Transverse colon (tissue), 4 donors: ENCODE measurements around the gene ZNF672. TPM values are rescaled to one million over a fixed set of nuclear protein-coding genes. Genes with fewer than 3 reads are reported as not detected.

Experiments used
- DNase-seq: peaks from one replicate; pipeline ENCODE4 v3.0.0-alpha.2; 2019
- H3K27ac ChIP-seq, 4 donors: fragments of 200-600 bp; sonication (generic); 2 replicates each; pipeline ENCODE4 v1.5.1; 2016 to 2018; ENCODE audit warnings: inconsistent platforms in 4 of 4
- H3K27me3 ChIP-seq: fragments of 200-600 bp; sonication (generic); 2 replicates; pipeline ENCODE4 v1.5.1; 2017; ENCODE audit warnings: inconsistent platforms
- H3K36me3 ChIP-seq, 4 donors: fragments of 200-600 bp; sonication (generic); 2 replicates each; pipeline ENCODE4 v1.5.1; 2017 to 2019; ENCODE audit warnings: inconsistent platforms in 4 of 4
- H3K4me1 ChIP-seq, 4 donors: fragments of 200-600 bp; sonication (generic); 2 replicates each; pipeline ENCODE4 v1.5.1; 2017 to 2020; ENCODE audit warnings: inconsistent platforms in 4 of 4
- H3K4me3 ChIP-seq, 4 donors: fragments of 200-600 bp; sonication (generic); 1 replicate in 1 of 4; 2 replicates in 3 of 4; pipeline versions ENCODE4 v1.5.1 to v1.6.1; 2017 to 2019; ENCODE audit warnings: inconsistent platforms in 4 of 4
- H3K9me3 ChIP-seq, 2 donors: fragments of 200-600 bp; sonication (generic); 2 replicates each; pipeline ENCODE4 v1.5.1; 2017 to 2019; ENCODE audit warnings: inconsistent platforms in 2 of 2
- CTCF ChIP-seq, 5 experiments: fragments of 200-600 bp in 3 of 5; fragments of 450-650 bp in 2 of 5; sonication (generic) in 3 of 5; IDR thresholded peaks; 1 replicate in 2 of 5; 2 replicates in 3 of 5; pipeline ENCODE4 v1.5.1; 2016 to 2017; ENCODE audit warnings: antibody characterized with exemption in 5 of 5, inconsistent platforms in 3 of 5, mild to moderate bottlenecking in 2 of 5, moderate library complexity in 1 of 5
- EP300 ChIP-seq: sonication (generic); formaldehyde crosslinking; IDR thresholded peaks from one replicate; pipeline ENCODE4 v1.6.1; 2017; ENCODE audit warnings: antibody characterized with exemption, low read depth
- POLR2A ChIP-seq: fragments of 450-650 bp; IDR thresholded peaks from one replicate; pipeline ENCODE4 v1.6.1; 2016; ENCODE audit warnings: antibody characterized with exemption, mild to moderate bottlenecking, moderate library complexity
- POLR2AphosphoS5 ChIP-seq, 3 donors: sonication (generic); formaldehyde crosslinking; IDR thresholded peaks; one replicate each; pipeline ENCODE4 v1.6.1; 2016; ENCODE audit warnings: antibody characterized with exemption in 3 of 3
- WGBS, 2 donors: methylation state at CpG; one replicate each; pipeline ENCODE4 v1.1.5; 2018; ENCODE audit warnings: low coverage in 1 of 2; 5-methylcytosine and 5-hydroxymethylcytosine counted together
- in situ Hi-C, 4 donors: fragments of 200-750 bp; cut with MboI; loops; one replicate each; pipeline versions ENCODE4 v1.15.0 to v1.15.1; 2017; ENCODE audit warnings: low sequenced_read_pairs in 3 of 4, low pct_ligation_motif_present in 1 of 4, low pct_unique_long_range_greater_than_20kb in 1 of 4
- intact Hi-C: fragments of 100-400 bp; cut with DNase I; formaldehyde crosslinking; loops from one replicate; pipeline ENCODE4 v1.15.1; 2023; ENCODE audit warnings: low total_unique reads
- total RNA-seq, 4 donors: library from RNA; depleted of rRNA; stranded (reverse); fragments of >200 nt; gene quantifications; one replicate each; pipeline ENCODE4 v1.1.0, GENCODE V29; 2016

ZNF672 gene
- total RNA-seq, 4 donors from 2014 or later: 34.8 to 53.1 (median 44.7) TPM

GRCh38 chr1:248840946-248841345, 2.9 kb downstream of the ZNF672 start:
- Histone ChIP-seq H3K27ac (peak overlapping the region in 1 of 4 donors; percentile 33), H3K36me3 (peaks cover 0 to 14% (median 5%) of the 10 kb centered on the region in 4 donors), H3K4me1 (peaks cover 14 to 31% (median 20%) of the 10 kb centered on the region in 4 donors), H3K27me3 (no peaks in the 10 kb centered on the region), H3K9me3 (no peaks in the 10 kb centered on the region), H3K4me3 (no peak overlapping the region)
- intact Hi-C loops: loop anchor here (2.0 kb wide), 1 partner anchor 40 kb away; no protein-coding TSS in a partner anchor
- DNase-seq: no peak
- 88 to 91% methylated on average over 4 of the region's 4 CpGs for WGBS, 2 donors
- in situ Hi-C loops: no loop called here
- no peak for TF ChIP-seq POLR2AphosphoS5 (IDR thresholded peaks at IDR 0.05)
- TF ChIP-seq EP300: no peak
- TF ChIP-seq CTCF (IDR thresholded peaks at IDR 0.05): no peak

- H3K27ac ChIP-seq: peak overlapping the region; percentile 10 to 53 (median 40)
- in situ Hi-C loops (no loop called here), intact Hi-C loops (loop anchor here (2.0 kb wide), 1 partner anchor 39 kb away; no protein-coding TSS in a partner anchor)
- H3K4me1 ChIP-seq: peaks cover 14 to 31% (median 20%) of the 10 kb centered on the region in 4 donors
- WGBS, 2 donors: 44 to 54% methylated on average over 6 to 12 of the region's 12 CpGs
- peaks cover 0 to 24% (median 9%) of the 10 kb centered on the region in 4 donors for H3K36me3 ChIP-seq
- peak; percentile 44 for DNase-seq
- TF ChIP-seq CTCF (IDR thresholded peaks at IDR 0.05) (peak; percentile 35 to 58 (median 42)), POLR2AphosphoS5 (IDR thresholded peaks at IDR 0.05) (no peak)
- H3K4me3 ChIP-seq: no peak overlapping the region
- H3K9me3 ChIP-seq: no peaks in the 10 kb centered on the region
- H3K27me3 ChIP-seq: no peaks in the 10 kb centered on the region
Measured at GRCh38 chr1:248841702-248842395, 3.8 kb downstream of the ZNF672 start.

GRCh38 chr1:248842781-248843331, 4.8 kb downstream of the ZNF672 start:
- Histone ChIP-seq H3K36me3 (peaks cover 0 to 32% (median 14%) of the 10 kb centered on the region in 4 donors), H3K9me3 (no peaks in the 10 kb centered on the region), H3K4me3 (no peak overlapping the region), H3K27ac (peak overlapping the region in 1 of 4 donors; percentile 33), H3K4me1 (peaks cover 11 to 24% (median 13%) of the 10 kb centered on the region in 4 donors), H3K27me3 (no peaks in the 10 kb centered on the region)
- no peak for DNase-seq
- intact Hi-C loops (no loop called here), in situ Hi-C loops (no loop called here)
- no peak for TF ChIP-seq POLR2AphosphoS5 (IDR thresholded peaks at IDR 0.05)
- no peak for TF ChIP-seq CTCF (IDR thresholded peaks at IDR 0.05)
- TF ChIP-seq EP300: no peak
- no peak for TF ChIP-seq POLR2A
- WGBS, 2 donors: 80 to 90% methylated on average over 1 to 8 of the region's 8 CpGs

- DNase-seq: no peak
- Histone ChIP-seq H3K4me1 (peaks cover 11 to 24% (median 13%) of the 10 kb centered on the region in 4 donors), H3K9me3 (no peaks in the 10 kb centered on the region), H3K27me3 (no peaks in the 10 kb centered on the region), H3K36me3 (peaks cover 0 to 40% (median 17%) of the 10 kb centered on the region in 4 donors), H3K27ac (no peak overlapping the region), H3K4me3 (no peak overlapping the region)
- intact Hi-C loops: no loop called here
- WGBS, 2 donors: 92 to 97% methylated on average over 3 of the region's 3 CpGs
- in situ Hi-C loops: no loop called here
- no peak for TF ChIP-seq POLR2AphosphoS5 (IDR thresholded peaks at IDR 0.05)
- TF ChIP-seq CTCF (IDR thresholded peaks at IDR 0.05): no peak
- TF ChIP-seq POLR2A: no peak
- TF ChIP-seq EP300: no peak
Measured at GRCh38 chr1:248843687-248844086, 5.7 kb downstream of the ZNF672 start.
